Glutamatergic neuron (in vitro differentiated cells): ENCODE measurements around the gene DLG2. TPM values are rescaled to one million over a fixed set of nuclear protein-coding genes. Genes with fewer than 3 reads are reported as not detected.

Experiments
- DNase-seq: peaks from one replicate; pipeline ENCODE4 v3.0.0; 2022
- H3K27ac Mint-ChIP-seq: one replicate; pipeline ENCODE4 v1.8.0; 2020; ENCODE audit warnings: mild to moderate bottlenecking, mixed read lengths, inconsistent platforms; ENCODE audit not compliant: unreplicated experiment
- H3K27me3 Mint-ChIP-seq: one replicate; pipeline ENCODE4 v1.8.0; 2020; ENCODE audit warnings: mild to moderate bottlenecking, moderate library complexity, mixed read lengths, inconsistent platforms; ENCODE audit not compliant: unreplicated experiment
- H3K36me3 Mint-ChIP-seq: one replicate; pipeline ENCODE4 v1.8.0; 2020; ENCODE audit warnings: mild to moderate bottlenecking, mixed read lengths, inconsistent platforms; ENCODE audit not compliant: unreplicated experiment
- H3K4me1 Mint-ChIP-seq: one replicate; pipeline ENCODE4 v1.8.0; 2020; ENCODE audit warnings: mild to moderate bottlenecking, low read depth, mixed read lengths, inconsistent platforms; ENCODE audit not compliant: unreplicated experiment
- H3K4me3 Mint-ChIP-seq: one replicate; pipeline ENCODE4 v1.8.0; 2020; ENCODE audit warnings: mild to moderate bottlenecking, mixed read lengths, inconsistent platforms; ENCODE audit not compliant: unreplicated experiment
- H3K9me3 Mint-ChIP-seq: one replicate; pipeline ENCODE4 v1.8.0; 2020; ENCODE audit warnings: mild to moderate bottlenecking, moderate library complexity, mixed read lengths, inconsistent platforms; ENCODE audit not compliant: unreplicated experiment
- CTCF ChIP-seq: fragments of 200-600 bp; sonication (generic); IDR thresholded peaks from one replicate; pipeline ENCODE4 v1.5.0; 2021; ENCODE audit not compliant: partially characterized antibody, unreplicated experiment
- total RNA-seq: library from RNA; stranded (reverse); fragmentation: NEBNext Ultra II Directional; extraction: Animal tissue kit (Norgen Biotek cat#: 25700); gene quantifications from one replicate; pipeline ENCODE4 v1.2.1, GENCODE V29; 2021; ENCODE audit not compliant: unreplicated experiment

DLG2 gene
- total RNA-seq, 1 donor from 2014 or later = 2.9 TPM

GRCh38 chr11:83661491-83662350 is 1965.4 kb downstream of the DLG2 start:
- no peak overlapping the region for H3K4me3 Mint-ChIP-seq
- TF ChIP-seq CTCF = no peak
- no peak for DNase-seq
- H3K4me1 Mint-ChIP-seq = no peaks in the 10 kb centered on the region
- H3K27me3 Mint-ChIP-seq = peaks cover 1% of the 10 kb centered on the region
- H3K36me3 Mint-ChIP-seq = no peaks in the 10 kb centered on the region
- H3K27ac Mint-ChIP-seq = no peak overlapping the region
- H3K9me3 Mint-ChIP-seq = peaks cover 1% of the 10 kb centered on the region

- no peak for DNase-seq
- no peak for TF ChIP-seq CTCF
- Mint-ChIP-seq H3K4me1 (peaks cover 4% of the 10 kb centered on the region), H3K36me3 (no peaks in the 10 kb centered on the region), H3K27me3 (peaks cover 1% of the 10 kb centered on the region), H3K9me3 (peaks cover 1% of the 10 kb centered on the region), H3K27ac (no peak overlapping the region), H3K4me3 (no peak overlapping the region)
These were observed 1967.7 kb downstream of the DLG2 start for GRCh38 chr11:83659466-83659865.

GRCh38 chr11:83656796-83657330 is 1970.3 kb downstream of the DLG2 start:
- TF ChIP-seq CTCF = no peak
- no peaks in the 10 kb centered on the region for H3K36me3 Mint-ChIP-seq
- H3K9me3 Mint-ChIP-seq = peaks cover 1% of the 10 kb centered on the region
- H3K4me3 Mint-ChIP-seq = no peak overlapping the region
- no peak for DNase-seq
- peaks cover 4% of the 10 kb centered on the region for H3K4me1 Mint-ChIP-seq
- H3K27me3 Mint-ChIP-seq = no peaks in the 10 kb centered on the region
- H3K27ac Mint-ChIP-seq = no peak overlapping the region

GRCh38 chr11:83655976-83656375 is 1971.2 kb downstream of the DLG2 start:
- Mint-ChIP-seq H3K9me3 (peaks cover 1% of the 10 kb centered on the region), H3K4me3 (no peak overlapping the region), H3K4me1 (peaks cover 4% of the 10 kb centered on the region), H3K27me3 (no peaks in the 10 kb centered on the region), H3K36me3 (no peaks in the 10 kb centered on the region), H3K27ac (no peak overlapping the region)
- TF ChIP-seq CTCF = no peak
- no peak for DNase-seq

- H3K27ac Mint-ChIP-seq = no peak overlapping the region
- H3K4me1 Mint-ChIP-seq = no peaks in the 10 kb centered on the region
- H3K9me3 Mint-ChIP-seq = no peaks in the 10 kb centered on the region
- no peak for DNase-seq
- no peaks in the 10 kb centered on the region for H3K36me3 Mint-ChIP-seq
- no peak overlapping the region for H3K4me3 Mint-ChIP-seq
- TF ChIP-seq CTCF = no peak
- H3K27me3 Mint-ChIP-seq = peaks cover 2% of the 10 kb centered on the region
These were observed 1977.7 kb downstream of the DLG2 start for GRCh38 chr11:83649528-83649855.
